ENCODE measurements around the gene GPR135. TPM values are rescaled to one million over a fixed set of nuclear protein-coding genes. Genes with fewer than 3 reads are reported as not detected.

The GPR135 gene, protein sequence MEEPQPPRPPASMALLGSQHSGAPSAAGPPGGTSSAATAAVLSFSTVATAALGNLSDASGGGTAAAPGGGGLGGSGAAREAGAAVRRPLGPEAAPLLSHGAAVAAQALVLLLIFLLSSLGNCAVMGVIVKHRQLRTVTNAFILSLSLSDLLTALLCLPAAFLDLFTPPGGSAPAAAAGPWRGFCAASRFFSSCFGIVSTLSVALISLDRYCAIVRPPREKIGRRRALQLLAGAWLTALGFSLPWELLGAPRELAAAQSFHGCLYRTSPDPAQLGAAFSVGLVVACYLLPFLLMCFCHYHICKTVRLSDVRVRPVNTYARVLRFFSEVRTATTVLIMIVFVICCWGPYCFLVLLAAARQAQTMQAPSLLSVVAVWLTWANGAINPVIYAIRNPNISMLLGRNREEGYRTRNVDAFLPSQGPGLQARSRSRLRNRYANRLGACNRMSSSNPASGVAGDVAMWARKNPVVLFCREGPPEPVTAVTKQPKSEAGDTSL
- polyA plus RNA-seq (2013): 6.2 TPM

GRCh38 chr14:59465316-59466135 is at the start of gene GPR135:
TSS of gene GPR135 (minus strand) at chr14:59465380. CDS start at chr14:59465226, 154 bp downstream.
- 15% methylated on average over 36 of the region's 40 CpGs for WGBS (ENCODE audit: insufficient coverage)
- Histone ChIP-seq H3K36me3 (ENCODE audit: control insufficient read depth in 4 of 4, insufficient read depth in 4 of 4, low read length in 3 of 4) (peaks cover 0 to 12% (median 7%) of the 10 kb centered on the region in 4 experiments), H3K27me3 (replicated peaks in 2 of 5; ENCODE audit: control insufficient read depth in 4 of 5, insufficient read depth in 5 of 5, low read length in 4 of 5) (peaks cover 0 to 3% (median 0%) of the 10 kb centered on the region in 5 experiments), H3K4me1 (ENCODE audit: control extremely low read depth in 1 of 4, control insufficient read depth in 4 of 4, insufficient read depth in 4 of 4, low read length in 3 of 4) (peaks cover 0 to 19% (median 12%) of the 10 kb centered on the region in 4 experiments), H3K9me3 (ENCODE audit: control extremely low read depth in 1 of 5, control insufficient read depth in 4 of 5, insufficient read depth in 2 of 5, low read depth in 1 of 5, low read length in 4 of 5) (no peaks in the 10 kb centered on the region), H3K4me3 (ENCODE audit: control insufficient read depth in 1 of 7, extremely low read depth in 1 of 7, insufficient read depth in 4 of 7, low read depth in 2 of 7, low read length in 6 of 7) (peak within 1 kb of the TSS; percentile 56 to 88 (median 67)), H3K27ac (ENCODE audit: insufficient read depth in 1 of 2, low read depth in 1 of 2, low read length in 2 of 2, poor library complexity in 1 of 2, severe bottlenecking in 2 of 2) (peak within 1 kb of the TSS in 1 of 2 experiments; percentile 43)
- POLR2A ChIA-PET: no interaction called here
- CTCF ChIA-PET: interaction anchor here (0.7 to 2.7 kb wide), 3 partner anchors 10 to 111 kb away, joined by 3 to 10 read pairs (median 4); partner anchors contain the start of genes CCDC175, JKAMP and L3HYPDH
- DNase-seq: peak; percentile 52 to 74 (median 66)

DNA sequence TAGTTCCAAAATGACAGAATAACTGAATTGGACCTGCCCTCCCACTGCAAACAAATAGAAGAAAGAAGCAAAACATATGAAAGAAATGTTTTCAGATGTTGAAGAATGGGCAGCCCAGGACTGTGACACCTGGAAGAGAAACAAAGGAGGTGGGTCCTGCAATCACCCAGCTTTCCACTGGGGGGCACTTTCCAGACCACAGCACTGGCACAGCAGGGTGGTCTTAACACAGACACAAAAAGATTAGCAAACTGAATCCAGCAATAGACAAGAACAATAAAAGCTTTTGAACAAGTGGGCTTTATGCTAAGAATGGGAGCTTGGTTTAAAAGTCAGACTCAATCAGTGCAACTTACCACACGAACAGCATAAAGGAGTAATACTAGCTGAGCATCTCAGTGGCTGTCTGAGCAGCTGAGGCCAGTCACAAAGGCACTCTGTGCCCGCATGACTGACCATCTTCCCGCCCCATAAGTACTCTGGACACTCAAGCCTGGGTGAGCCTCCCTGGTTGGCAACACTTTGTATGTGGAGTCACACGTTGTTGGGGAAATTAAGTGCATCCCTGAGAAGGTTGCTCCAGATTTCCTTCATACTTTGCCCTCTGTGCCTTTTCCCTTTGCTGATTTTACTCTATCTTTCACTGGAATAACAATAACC is 46.9 kb upstream of the GPR135 start:
- Histone ChIP-seq H3K4me3 (ENCODE audit: control insufficient read depth in 1 of 7, extremely low read depth in 1 of 7, insufficient read depth in 4 of 7, low read depth in 2 of 7, low read length in 6 of 7) (no peak overlapping the region), H3K27ac (ENCODE audit: insufficient read depth in 1 of 2, low read depth in 1 of 2, low read length in 2 of 2, poor library complexity in 1 of 2, severe bottlenecking in 2 of 2) (no peak overlapping the region), H3K27me3 (replicated peaks in 2 of 5; ENCODE audit: control insufficient read depth in 4 of 5, insufficient read depth in 5 of 5, low read length in 4 of 5) (no peaks in the 10 kb centered on the region), H3K9me3 (ENCODE audit: control extremely low read depth in 1 of 5, control insufficient read depth in 4 of 5, insufficient read depth in 2 of 5, low read depth in 1 of 5, low read length in 4 of 5) (no peaks in the 10 kb centered on the region), H3K4me1 (ENCODE audit: control extremely low read depth in 1 of 4, control insufficient read depth in 4 of 4, insufficient read depth in 4 of 4, low read length in 3 of 4) (peaks cover 0 to 9% (median 0%) of the 10 kb centered on the region in 4 experiments), H3K36me3 (ENCODE audit: control insufficient read depth in 4 of 4, insufficient read depth in 4 of 4, low read length in 3 of 4) (peaks cover 0 to 21% (median 0%) of the 10 kb centered on the region in 4 experiments)
- WGBS (ENCODE audit: insufficient coverage): 94% methylated on average over 4 of the region's 4 CpGs
- CTCF ChIA-PET: interaction anchor here (0.7 to 20.3 kb wide), 17 partner anchors 8 to 386 kb away, joined by 3 to 536 read pairs (median 5); partner anchors contain the start of genes CCDC175, JKAMP and L3HYPDH
- POLR2A ChIA-PET: interaction anchor here (0.9 kb wide), 1 partner anchor 26 kb away, joined by 3 read pairs; no protein-coding TSS in a partner anchor
- peak; percentile 49 to 76 (median 74) for DNase-seq

DNA sequence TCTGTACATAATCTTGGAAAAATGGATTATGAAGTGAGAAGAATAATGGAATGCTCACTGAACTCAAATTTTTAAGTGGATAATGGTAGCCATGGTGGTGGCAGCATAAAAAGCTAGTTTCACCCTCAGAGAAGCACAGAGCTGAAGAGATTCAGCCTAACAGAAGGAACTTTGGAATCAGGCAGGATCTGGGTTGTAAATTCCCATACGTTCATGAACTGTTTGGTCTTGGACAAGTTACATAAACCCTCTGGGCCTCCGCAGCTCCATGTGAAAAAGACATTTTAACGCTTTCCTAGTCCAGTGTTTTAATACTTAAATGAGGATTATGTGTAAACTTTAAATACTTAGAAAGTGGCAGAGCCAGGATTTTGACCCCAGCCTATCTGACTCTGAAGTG is 45.8 kb upstream of the GPR135 start:
- H3K27me3 ChIP-seq (replicated peaks in 2 of 5; ENCODE audit: control insufficient read depth in 4 of 5, insufficient read depth in 5 of 5, low read length in 4 of 5): no peaks in the 10 kb centered on the region
- H3K4me3 ChIP-seq (ENCODE audit: control insufficient read depth in 1 of 7, extremely low read depth in 1 of 7, insufficient read depth in 4 of 7, low read depth in 2 of 7, low read length in 6 of 7): no peak overlapping the region
- CTCF ChIA-PET: interaction anchor here (0.6 to 20.3 kb wide), 13 partner anchors 8 to 765 kb away, joined by 3 to 536 read pairs (median 4); partner anchors contain the start of genes CCDC175, JKAMP and L3HYPDH
- WGBS (ENCODE audit: insufficient coverage): 65% methylated on average over 2 of the region's 3 CpGs
- no peaks in the 10 kb centered on the region for H3K9me3 ChIP-seq (ENCODE audit: control extremely low read depth in 1 of 5, control insufficient read depth in 4 of 5, insufficient read depth in 2 of 5, low read depth in 1 of 5, low read length in 4 of 5)
- no peak for DNase-seq
- POLR2A ChIA-PET: interaction anchor here (0.6 kb wide), 1 partner anchor 60 kb away, joined by 4 read pairs; no protein-coding TSS in a partner anchor
- peaks cover 0 to 10% (median 0%) of the 10 kb centered on the region in 4 experiments for H3K4me1 ChIP-seq (ENCODE audit: control extremely low read depth in 1 of 4, control insufficient read depth in 4 of 4, insufficient read depth in 4 of 4, low read length in 3 of 4)
- no peak overlapping the region for H3K27ac ChIP-seq (ENCODE audit: insufficient read depth in 1 of 2, low read depth in 1 of 2, low read length in 2 of 2, poor library complexity in 1 of 2, severe bottlenecking in 2 of 2)
- H3K36me3 ChIP-seq (ENCODE audit: control insufficient read depth in 4 of 4, insufficient read depth in 4 of 4, low read length in 3 of 4): peaks cover 0 to 21% (median 2%) of the 10 kb centered on the region in 4 experiments

DNA sequence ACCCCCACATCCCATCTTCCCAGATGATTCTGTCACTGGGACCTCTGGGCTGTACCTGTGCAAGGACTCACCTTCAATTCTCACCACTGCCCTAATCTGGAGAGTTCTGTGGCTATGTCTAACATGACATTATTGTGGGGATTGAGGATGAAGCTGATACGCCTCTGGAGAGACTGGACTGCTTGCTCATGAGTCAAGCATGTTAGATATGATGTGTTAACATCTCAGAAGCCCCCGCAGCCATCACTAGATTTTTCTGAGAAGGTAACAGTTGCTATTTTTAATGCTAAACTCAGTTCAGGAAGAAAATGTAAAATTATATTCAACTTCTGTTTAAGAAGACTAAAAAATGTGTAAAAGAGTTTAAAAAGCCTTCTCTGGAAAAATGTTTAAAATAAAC is 44.8 kb upstream of the GPR135 start:
- Histone ChIP-seq H3K36me3 (ENCODE audit: control insufficient read depth in 4 of 4, insufficient read depth in 4 of 4, low read length in 3 of 4) (peaks cover 0 to 21% (median 2%) of the 10 kb centered on the region in 4 experiments), H3K4me3 (ENCODE audit: control insufficient read depth in 1 of 7, extremely low read depth in 1 of 7, insufficient read depth in 4 of 7, low read depth in 2 of 7, low read length in 6 of 7) (no peak overlapping the region), H3K9me3 (ENCODE audit: control extremely low read depth in 1 of 5, control insufficient read depth in 4 of 5, insufficient read depth in 2 of 5, low read depth in 1 of 5, low read length in 4 of 5) (no peaks in the 10 kb centered on the region), H3K27ac (ENCODE audit: insufficient read depth in 1 of 2, low read depth in 1 of 2, low read length in 2 of 2, poor library complexity in 1 of 2, severe bottlenecking in 2 of 2) (no peak overlapping the region), H3K4me1 (ENCODE audit: control extremely low read depth in 1 of 4, control insufficient read depth in 4 of 4, insufficient read depth in 4 of 4, low read length in 3 of 4) (peaks cover 0 to 10% (median 0%) of the 10 kb centered on the region in 4 experiments), H3K27me3 (replicated peaks in 2 of 5; ENCODE audit: control insufficient read depth in 4 of 5, insufficient read depth in 5 of 5, low read length in 4 of 5) (no peaks in the 10 kb centered on the region)
- 100% methylated on average over 2 of the region's 2 CpGs for WGBS (ENCODE audit: insufficient coverage)
- DNase-seq: no peak
- CTCF ChIA-PET: interaction anchor here (0.8 to 20.3 kb wide), 10 partner anchors 9 to 386 kb away, joined by 3 to 536 read pairs (median 4); partner anchors contain the start of genes CCDC175, JKAMP and L3HYPDH
- POLR2A ChIA-PET: no interaction called here

GRCh38 chr14:59509101-59509500 is 43.9 kb upstream of the GPR135 start:
- Histone ChIP-seq H3K36me3 (ENCODE audit: control insufficient read depth in 4 of 4, insufficient read depth in 4 of 4, low read length in 3 of 4) (peaks cover 2 to 25% (median 4%) of the 10 kb centered on the region in 4 experiments), H3K4me1 (ENCODE audit: control extremely low read depth in 1 of 4, control insufficient read depth in 4 of 4, insufficient read depth in 4 of 4, low read length in 3 of 4) (peaks cover 0 to 14% (median 0%) of the 10 kb centered on the region in 4 experiments), H3K4me3 (ENCODE audit: control insufficient read depth in 1 of 7, extremely low read depth in 1 of 7, insufficient read depth in 4 of 7, low read depth in 2 of 7, low read length in 6 of 7) (no peak overlapping the region), H3K27ac (ENCODE audit: insufficient read depth in 1 of 2, low read depth in 1 of 2, low read length in 2 of 2, poor library complexity in 1 of 2, severe bottlenecking in 2 of 2) (no peak overlapping the region), H3K27me3 (replicated peaks in 2 of 5; ENCODE audit: control insufficient read depth in 4 of 5, insufficient read depth in 5 of 5, low read length in 4 of 5) (no peaks in the 10 kb centered on the region), H3K9me3 (ENCODE audit: control extremely low read depth in 1 of 5, control insufficient read depth in 4 of 5, insufficient read depth in 2 of 5, low read depth in 1 of 5, low read length in 4 of 5) (no peaks in the 10 kb centered on the region)
- ChIA-PET POLR2A (no interaction called here), CTCF (interaction anchor here (0.8 to 20.3 kb wide), 11 partner anchors 8 to 387 kb away, joined by 3 to 536 read pairs (median 4); partner anchors contain the start of genes CCDC175, JKAMP and L3HYPDH)
- DNase-seq: no peak
- 100% methylated on average over 2 of the region's 3 CpGs for WGBS (ENCODE audit: insufficient coverage)

GRCh38 chr14:59507752-59508103 is 42.5 kb upstream of the GPR135 start:
- Histone ChIP-seq H3K4me1 (ENCODE audit: control extremely low read depth in 1 of 4, control insufficient read depth in 4 of 4, insufficient read depth in 4 of 4, low read length in 3 of 4) (peaks cover 0 to 14% (median 0%) of the 10 kb centered on the region in 4 experiments), H3K9me3 (ENCODE audit: control extremely low read depth in 1 of 5, control insufficient read depth in 4 of 5, insufficient read depth in 2 of 5, low read depth in 1 of 5, low read length in 4 of 5) (no peaks in the 10 kb centered on the region), H3K27ac (ENCODE audit: insufficient read depth in 1 of 2, low read depth in 1 of 2, low read length in 2 of 2, poor library complexity in 1 of 2, severe bottlenecking in 2 of 2) (no peak overlapping the region), H3K4me3 (ENCODE audit: control insufficient read depth in 1 of 7, extremely low read depth in 1 of 7, insufficient read depth in 4 of 7, low read depth in 2 of 7, low read length in 6 of 7) (no peak overlapping the region), H3K36me3 (ENCODE audit: control insufficient read depth in 4 of 4, insufficient read depth in 4 of 4, low read length in 3 of 4) (peaks cover 7 to 31% (median 12%) of the 10 kb centered on the region in 4 experiments), H3K27me3 (replicated peaks in 2 of 5; ENCODE audit: control insufficient read depth in 4 of 5, insufficient read depth in 5 of 5, low read length in 4 of 5) (no peaks in the 10 kb centered on the region)
- no peak for DNase-seq
- ChIA-PET CTCF (interaction anchor here (0.8 to 20.3 kb wide), 17 partner anchors 9 to 397 kb away, joined by 3 to 536 read pairs (median 8); partner anchors contain the start of genes CCDC175, JKAMP and L3HYPDH), POLR2A (interaction anchor here (1.5 kb wide), 1 partner anchor 69 kb away, joined by 5 read pairs; the partner anchor contains the start of gene CCDC175)
- WGBS (ENCODE audit: insufficient coverage): 97% methylated on average over 3 of the region's 3 CpGs

Measured in common myeloid progenitor, CD34-positive (primary cell).